Right lobe of liver (tissue), 6 donors: ENCODE data around the gene TPPP2. TPM values are rescaled to one million over a fixed set of nuclear protein-coding genes. Genes with fewer than 3 reads are reported as not detected.
A peak's percentile ranks its signal among the peaks of the same experiment; 100 is the strongest.

Source experiments
- ATAC-seq, 4 donors: fragments of 200-7000 bp; cut with Tn5 transposase; one replicate each; pipeline ENCODE4 v1.9.1; 2020; ENCODE audit warnings: mild to moderate bottlenecking in 4 of 4, moderate library complexity in 4 of 4
- DNase-seq, 3 donors: peaks; one replicate each; pipeline ENCODE4 v3.0.0-alpha.2; 2020
- H3K27ac ChIP-seq, 3 donors: fragments of 200-600 bp; one replicate each; pipeline ENCODE4 v1.8.0; 2022
- H3K27me3 ChIP-seq, 2 donors: fragments of 200-600 bp; one replicate each; pipeline ENCODE4 v1.8.0; 2022
- H3K36me3 ChIP-seq, 4 donors: fragments of 200-600 bp; sonication (generic) in 1 of 4; one replicate each; pipeline versions ENCODE4 v1.5.1 to v1.8.0; 2017 to 2022; ENCODE audit warnings: control low read depth in 1 of 4
- H3K4me1 ChIP-seq, 4 donors: fragments of 200-600 bp; sonication (generic) in 1 of 4; one replicate each; pipeline versions ENCODE4 v1.5.1 to v1.8.0; 2017 to 2022; ENCODE audit warnings: control low read depth in 1 of 4
- H3K4me3 ChIP-seq, 3 donors: fragments of 200-600 bp; one replicate each; pipeline ENCODE4 v1.8.0; 2022
- H3K9me3 ChIP-seq, 4 donors: fragments of 200-600 bp; sonication (generic) in 1 of 4; one replicate each; pipeline versions ENCODE4 v1.5.1 to v1.8.0; 2017 to 2022; ENCODE audit warnings: control low read depth in 1 of 4
- POLR2A ChIP-seq: fragments of 450-650 bp; IDR thresholded peaks from one replicate; pipeline ENCODE4 v1.6.1; 2017; ENCODE audit warnings: antibody characterized with exemption, mild to moderate bottlenecking
- WGBS: methylation state at CpG from one replicate; pipeline ENCODE4 v1.1.6; 2018; ENCODE audit warnings: low coverage, low lambda C conversion rate; ENCODE audit not compliant: insufficient coverage; ENCODE audit errors: missing lambda C conversion rate; 5-methylcytosine and 5-hydroxymethylcytosine counted together
- intact Hi-C, 2 donors: fragments of 100-400 bp; cut with DNase I; formaldehyde crosslinking; loops; one replicate each; pipeline versions ENCODE4 v1.11.2 to v1.14.1; 2022
- total RNA-seq, 6 experiments: library from RNA; depleted of rRNA in 2 of 6; stranded (reverse); fragments of >200 nt in 2 of 6; fragmentation: NEBNext Ultra II Directional in 3 of 6; extraction: Animal tissue kit (Norgen Biotek cat#: 25700) in 3 of 6; gene quantifications; one replicate each; pipeline versions ENCODE4 v1.1.0 to v1.2.4, GENCODE V29; 2016 to 2023
- TF ChIP-seq, protein P1 (sequence below), 4 donors: fragments of 200-600 bp in 3 of 4; fragments of 450-650 bp in 1 of 4; IDR thresholded peaks; one replicate each; pipeline versions ENCODE4 v1.5.1 to v1.8.0; 2016 to 2022; ENCODE audit warnings: antibody characterized with exemption in 4 of 4, mild to moderate bottlenecking in 2 of 4
- donor health status: DM: no; HTN: yes; CAD: no.
- donor health status: DM: no; HTN: no; CAD: no.
- donor health status: DM: no; HTN: no; CAD: no.
- donor health status: DM: no; HTN: yes; CAD: no.
- donor health status: DM: no; HTN: yes; CAD: no.

The TPPP2 gene
- total RNA-seq, 6 experiments from 2014 or later, result 0.24 to 3.4 (median 1.6) TPM

GRCh38 chr14:21022686-21023085 lies 7.3 kb upstream of the TPPP2 start:
- peaks cover 0 to 8% (median 2%) of the 10 kb centered on the region in 4 donors for H3K4me1 ChIP-seq
- peak overlapping the region in 1 of 3 donors; percentile 98 for H3K4me3 ChIP-seq
- WGBS, result 11% methylated on average over 4 of the region's 5 CpGs
- no peaks in the 10 kb centered on the region for H3K9me3 ChIP-seq
- DNase-seq, result peak in 1 of 3 donors; percentile 37
- no peak for ATAC-seq
- H3K27ac ChIP-seq, result peak overlapping the region; percentile 72 to 89 (median 79)
- peaks cover 0 to 43% (median 26%) of the 10 kb centered on the region in 4 donors for H3K36me3 ChIP-seq
- TF ChIP-seq, protein P1, sequence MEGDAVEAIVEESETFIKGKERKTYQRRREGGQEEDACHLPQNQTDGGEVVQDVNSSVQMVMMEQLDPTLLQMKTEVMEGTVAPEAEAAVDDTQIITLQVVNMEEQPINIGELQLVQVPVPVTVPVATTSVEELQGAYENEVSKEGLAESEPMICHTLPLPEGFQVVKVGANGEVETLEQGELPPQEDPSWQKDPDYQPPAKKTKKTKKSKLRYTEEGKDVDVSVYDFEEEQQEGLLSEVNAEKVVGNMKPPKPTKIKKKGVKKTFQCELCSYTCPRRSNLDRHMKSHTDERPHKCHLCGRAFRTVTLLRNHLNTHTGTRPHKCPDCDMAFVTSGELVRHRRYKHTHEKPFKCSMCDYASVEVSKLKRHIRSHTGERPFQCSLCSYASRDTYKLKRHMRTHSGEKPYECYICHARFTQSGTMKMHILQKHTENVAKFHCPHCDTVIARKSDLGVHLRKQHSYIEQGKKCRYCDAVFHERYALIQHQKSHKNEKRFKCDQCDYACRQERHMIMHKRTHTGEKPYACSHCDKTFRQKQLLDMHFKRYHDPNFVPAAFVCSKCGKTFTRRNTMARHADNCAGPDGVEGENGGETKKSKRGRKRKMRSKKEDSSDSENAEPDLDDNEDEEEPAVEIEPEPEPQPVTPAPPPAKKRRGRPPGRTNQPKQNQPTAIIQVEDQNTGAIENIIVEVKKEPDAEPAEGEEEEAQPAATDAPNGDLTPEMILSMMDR (IDR thresholded peaks at IDR 0.05), result no peak
- TF ChIP-seq POLR2A, result no peak
- no peaks in the 10 kb centered on the region for H3K27me3 ChIP-seq
- intact Hi-C loops, result no loop called here

GRCh38 chr14:21023174-21023573 lies 6.8 kb upstream of the TPPP2 start:
- Histone ChIP-seq H3K27ac (peak overlapping the region; percentile 72 to 89 (median 79)), H3K4me3 (peak overlapping the region in 2 of 3 donors; percentile 98 to 100), H3K4me1 (peaks cover 0 to 8% (median 2%) of the 10 kb centered on the region in 4 donors), H3K27me3 (no peaks in the 10 kb centered on the region), H3K9me3 (no peaks in the 10 kb centered on the region), H3K36me3 (peaks cover 0 to 38% (median 23%) of the 10 kb centered on the region in 4 donors)
- no CpG with 5 or more reads among the region's 7 CpGs for WGBS
- intact Hi-C loops, result no loop called here
- TF ChIP-seq POLR2A, result no peak
- TF ChIP-seq, protein P1 (IDR thresholded peaks at IDR 0.05), result no peak
- ATAC-seq (peak in 3 of 4 donors; percentile 10 to 31 (median 29)), DNase-seq (peak in 2 of 3 donors; percentile 43 to 58)

- DNase-seq (peak; percentile 45 to 78 (median 70)), ATAC-seq (peak; percentile 57 to 75 (median 72))
- Histone ChIP-seq H3K4me1 (peaks cover 0 to 8% (median 2%) of the 10 kb centered on the region in 4 donors), H3K9me3 (no peaks in the 10 kb centered on the region), H3K27ac (peak overlapping the region; percentile 72 to 89 (median 79)), H3K27me3 (no peaks in the 10 kb centered on the region), H3K36me3 (peaks cover 0 to 30% (median 16%) of the 10 kb centered on the region in 4 donors), H3K4me3 (peak overlapping the region; percentile 92 to 100 (median 98))
- intact Hi-C loops, result no loop called here
- peak; percentile 9 for TF ChIP-seq POLR2A
- TF ChIP-seq, protein P1 (IDR thresholded peaks at IDR 0.05), result no peak
- 6% methylated on average over 9 of the region's 17 CpGs for WGBS
Observed at GRCh38 chr14:21023817-21024584, 6.0 kb upstream of the TPPP2 start.

DNA sequence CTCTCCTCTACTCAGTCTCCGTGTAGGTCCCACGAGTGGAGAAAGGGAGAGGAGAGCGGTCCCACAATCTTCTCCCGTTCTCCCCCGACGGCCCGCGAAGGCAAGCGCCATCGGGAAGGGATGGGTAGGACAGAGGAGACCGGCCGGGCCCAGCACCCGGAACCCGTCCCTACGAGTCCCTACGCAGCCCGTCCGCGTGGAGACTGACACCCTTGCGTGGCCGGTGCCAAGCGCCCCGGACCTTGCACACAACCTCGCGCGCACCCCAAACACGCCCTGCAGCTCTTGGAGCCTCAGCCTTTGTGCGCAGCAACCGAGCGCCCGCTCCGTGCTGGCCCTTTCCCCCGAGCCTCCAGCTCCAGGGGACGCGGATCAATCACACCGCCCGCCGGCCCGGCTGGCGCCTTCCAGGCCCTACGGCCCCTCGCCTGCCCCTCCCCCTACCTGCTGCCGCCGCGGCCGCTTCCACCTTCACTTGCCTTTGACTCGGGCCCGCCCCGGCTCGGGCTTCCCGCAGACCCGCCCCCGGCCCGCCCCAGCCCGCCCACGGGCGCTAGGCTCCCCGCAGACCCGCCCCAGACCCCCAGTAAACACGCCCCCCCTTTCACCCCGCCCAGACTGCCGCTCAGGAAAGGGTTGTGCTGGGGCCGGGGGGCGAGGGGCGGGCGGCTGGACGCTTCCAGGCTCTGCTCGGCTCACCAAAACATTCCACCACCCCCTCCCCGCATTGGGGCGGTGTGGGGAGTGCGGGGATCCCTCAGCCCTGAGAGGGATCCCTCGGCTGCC lies 5.2 kb upstream of the TPPP2 start, which contains the start of gene NDRG2:
NDRG2 (minus strand) TSS at position 477 of the 786 bp plus-strand sequence. CDS start 1,746 bp downstream, outside the sequence.
- peak within 1 kb of the TSS; percentile 72 to 89 (median 79) for H3K27ac ChIP-seq
- 0% methylated on average over 14 of the region's 72 CpGs for WGBS
- TF ChIP-seq, protein P1 (IDR thresholded peaks at IDR 0.05), result no peak
- peak; percentile 56 for TF ChIP-seq POLR2A
- H3K27me3 ChIP-seq, result no peaks in the 10 kb centered on the region
- ATAC-seq (peak; percentile 83 to 88 (median 86)), DNase-seq (peak; percentile 89 to 91 (median 91))
- H3K4me3 ChIP-seq, result peak within 1 kb of the TSS; percentile 92 to 100 (median 98)
- intact Hi-C loops, result no loop called here
- no peaks in the 10 kb centered on the region for H3K9me3 ChIP-seq
- H3K4me1 ChIP-seq, result peaks cover 0 to 8% (median 2%) of the 10 kb centered on the region in 4 donors
- peaks cover 0 to 22% (median 9%) of the 10 kb centered on the region in 4 donors for H3K36me3 ChIP-seq
